ENCODE measurements around the gene NSUN3. TPM values are rescaled to one million over a fixed set of nuclear protein-coding genes. Genes with fewer than 3 reads are reported as not detected.

NSUN3 gene
- total RNA-seq, 1 experiment from 2014 or later = 18.8 TPM

- Histone ChIP-seq H2AFZ (no peak overlapping the region), H3K36me3 (ENCODE audit: low read depth) (no peaks in the 10 kb centered on the region), H3K4me2 (no peak overlapping the region), H3K79me2 (ENCODE audit: low read depth) (no peaks in the 10 kb centered on the region), H4K20me1 (ENCODE audit: insufficient read depth) (no peaks in the 10 kb centered on the region), H3K9me2 (ENCODE audit: insufficient read depth) (no peaks in the 10 kb centered on the region), H3K9me3 (ENCODE audit: insufficient read depth, low read depth) (no peaks in the 10 kb centered on the region), H3F3A (ENCODE audit: insufficient read depth, low read depth) (no peaks in the 10 kb centered on the region), H3K27ac (no peak overlapping the region), H3K4me1 (replicated peaks; ENCODE audit: insufficient read depth) (no peaks in the 10 kb centered on the region), H3K4me3 (no peak overlapping the region), H3K27me3 (ENCODE audit: insufficient read depth, low read depth) (no peaks in the 10 kb centered on the region)
- no peak for TF ChIP-seq CTCF (conservative IDR thresholded peaks at IDR 0.05)
- no peak for TF ChIP-seq EZH2 (IDR thresholded peaks at IDR 0.05; ENCODE audit: low read depth)
- POLR2A ChIA-PET (ENCODE audit: unreplicated experiment) = no interaction called here
- DNase-seq = no peak
- intact Hi-C loops (cut with micrococcal nuclease; ENCODE audit: unreplicated experiment) = no loop called here
- CTCF ChIA-PET = no interaction called here
- BruUV-seq (replicated peaks) = no TSS peak
These were observed 104.5 kb downstream of the NSUN3 start for GRCh38 chr3:94167346-94167745.

GRCh38 chr3:94167796-94168195, 104.9 kb downstream of the NSUN3 start:
- no peak for DNase-seq
- Histone ChIP-seq H3F3A (ENCODE audit: insufficient read depth, low read depth) (no peaks in the 10 kb centered on the region), H3K4me2 (no peak overlapping the region), H3K4me3 (no peak overlapping the region), H3K9me3 (ENCODE audit: insufficient read depth, low read depth) (no peaks in the 10 kb centered on the region), H3K4me1 (replicated peaks; ENCODE audit: insufficient read depth) (no peaks in the 10 kb centered on the region), H4K20me1 (ENCODE audit: insufficient read depth) (no peaks in the 10 kb centered on the region), H3K9me2 (ENCODE audit: insufficient read depth) (no peaks in the 10 kb centered on the region), H2AFZ (peak overlapping the region; percentile 23; the same call in 1 of the 2 replicates), H3K79me2 (ENCODE audit: low read depth) (no peaks in the 10 kb centered on the region), H3K36me3 (ENCODE audit: low read depth) (no peaks in the 10 kb centered on the region), H3K27me3 (ENCODE audit: insufficient read depth, low read depth) (no peaks in the 10 kb centered on the region), H3K27ac (no peak overlapping the region)
- intact Hi-C loops (cut with micrococcal nuclease; ENCODE audit: unreplicated experiment) = no loop called here
- TF ChIP-seq CTCF (conservative IDR thresholded peaks at IDR 0.05) (no peak), EZH2 (IDR thresholded peaks at IDR 0.05; ENCODE audit: low read depth) (no peak)
- BruUV-seq (replicated peaks) = no TSS peak
- POLR2A ChIA-PET (ENCODE audit: unreplicated experiment) = no interaction called here
- CTCF ChIA-PET = no interaction called here

- POLR2A ChIA-PET (ENCODE audit: unreplicated experiment) = no interaction called here
- Histone ChIP-seq H3K9me2 (ENCODE audit: insufficient read depth) (peaks cover 4% of the 10 kb centered on the region; the same call in 1 of the 2 replicates), H3K36me3 (ENCODE audit: low read depth) (no peaks in the 10 kb centered on the region)
These were observed 109.1 kb downstream of the NSUN3 start for GRCh38 chr3:94171954-94172353.

More at GRCh38 chr3:94171954-94172353, 109.1 kb downstream of the NSUN3 start:
- H4K20me1 ChIP-seq (ENCODE audit: insufficient read depth) = no peaks in the 10 kb centered on the region
- H3F3A ChIP-seq (ENCODE audit: insufficient read depth, low read depth) = no peaks in the 10 kb centered on the region
- intact Hi-C loops (cut with micrococcal nuclease; ENCODE audit: unreplicated experiment) = no loop called here
- no peak overlapping the region for H3K4me2 ChIP-seq
- no peak overlapping the region for H3K4me3 ChIP-seq
- no peaks in the 10 kb centered on the region for H3K9me3 ChIP-seq (ENCODE audit: insufficient read depth, low read depth)
- no peak overlapping the region for H2AFZ ChIP-seq
- H3K27ac ChIP-seq = no peak overlapping the region
- H3K4me1 ChIP-seq (replicated peaks; ENCODE audit: insufficient read depth) = no peaks in the 10 kb centered on the region
- TF ChIP-seq CTCF (conservative IDR thresholded peaks at IDR 0.05) (no peak), EZH2 (IDR thresholded peaks at IDR 0.05; ENCODE audit: low read depth) (no peak)
- H3K27me3 ChIP-seq (ENCODE audit: insufficient read depth, low read depth) = no peaks in the 10 kb centered on the region
- BruUV-seq (replicated peaks) = no TSS peak
- CTCF ChIA-PET = no interaction called here
- no peaks in the 10 kb centered on the region for H3K79me2 ChIP-seq (ENCODE audit: low read depth)
- no peak for DNase-seq
